ENCODE data around the gene BORCS6.
"Not testable (repeated sequence)": the region's sequence is repeated elsewhere in the genome, so short reads cannot be mapped to it uniquely, and the experiment has no call there.

The BORCS6 gene

GRCh38 chr17:8189711-8190477 is at the start of gene BORCS6:
Gene BORCS6 (minus strand): TSS chr17:8190180. CDS start chr17:8190140, 40 bp downstream.
- DNase-seq (ENCODE audit: low read depth in 2 of 2) = peak; percentile 85 to 90

GRCh38 chr17:8237886-8238285 is 47.9 kb upstream of the BORCS6 start:
- no peak for DNase-seq (ENCODE audit: low read depth in 2 of 2)

- DNase-seq (ENCODE audit: low read depth in 2 of 2) = no peak
Measured at GRCh38 chr17:8237175-8237574, 47.2 kb upstream of the BORCS6 start.

DNA sequence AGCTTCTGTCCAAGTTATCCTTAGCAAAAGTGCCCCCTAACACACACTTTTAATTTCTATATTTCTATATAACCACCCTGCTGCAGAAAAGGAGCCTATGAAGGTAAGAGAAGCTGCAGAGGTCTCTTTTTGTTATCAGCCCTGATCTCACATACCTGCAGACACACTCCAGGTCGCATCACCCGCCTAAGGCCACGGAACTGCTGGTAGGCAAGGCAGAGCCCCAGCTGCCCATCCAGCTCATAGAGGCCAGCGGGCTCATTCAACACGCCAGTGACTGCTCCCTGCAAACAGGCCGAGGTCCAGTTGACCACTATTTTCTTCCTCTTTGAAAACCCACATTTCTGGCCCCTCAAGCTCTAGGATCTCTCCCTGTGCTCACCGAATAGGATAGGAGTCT is 45.7 kb upstream of the BORCS6 start:
- DNase-seq (ENCODE audit: low read depth in 2 of 2) = no peak

DNA sequence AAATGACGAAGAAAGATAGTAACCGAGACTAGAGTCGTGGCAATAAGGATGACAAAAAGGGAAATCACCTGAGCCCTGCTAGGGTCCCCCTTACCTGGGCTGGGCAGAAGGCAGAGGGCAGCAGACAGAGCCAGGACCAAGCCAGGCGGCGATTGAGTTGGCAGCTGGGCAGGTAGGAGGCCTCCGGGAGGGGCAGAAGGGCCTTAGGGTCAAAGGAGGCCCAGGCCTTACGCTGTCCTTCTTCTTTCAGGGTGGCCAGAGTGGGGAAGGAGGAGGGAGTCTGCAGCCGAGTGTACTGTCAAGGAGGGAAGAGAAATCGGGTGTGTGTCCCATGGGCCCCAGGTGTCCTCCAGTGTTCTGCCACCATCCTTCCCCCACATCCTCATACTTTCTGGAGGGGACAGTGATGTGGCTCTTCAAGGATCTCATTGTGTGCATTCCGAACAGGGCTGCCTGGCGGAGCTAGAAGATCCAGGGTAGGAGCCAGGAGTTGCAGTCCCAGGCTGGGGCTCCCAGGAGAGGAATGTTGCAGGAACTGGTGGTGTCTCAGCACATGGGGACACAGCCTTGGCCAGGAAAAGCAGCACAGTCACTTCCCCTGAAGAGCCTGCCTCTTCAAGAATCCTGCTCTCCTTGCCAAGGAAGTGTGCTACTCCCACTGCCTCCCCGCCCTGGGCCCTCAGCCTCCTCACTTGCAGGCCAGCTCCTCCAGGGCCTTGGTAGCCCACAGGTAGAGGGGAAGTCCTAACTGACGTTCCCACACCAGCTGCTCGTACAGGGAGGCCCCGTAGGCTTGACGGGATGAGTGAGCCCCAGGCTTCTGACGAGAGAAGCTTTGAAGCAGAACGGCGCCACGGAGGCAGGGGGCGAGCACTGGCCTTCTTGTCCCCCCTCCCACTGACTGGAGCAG is 44.6 kb upstream of the BORCS6 start:
- no peak for DNase-seq (ENCODE audit: low read depth in 2 of 2)

DNA sequence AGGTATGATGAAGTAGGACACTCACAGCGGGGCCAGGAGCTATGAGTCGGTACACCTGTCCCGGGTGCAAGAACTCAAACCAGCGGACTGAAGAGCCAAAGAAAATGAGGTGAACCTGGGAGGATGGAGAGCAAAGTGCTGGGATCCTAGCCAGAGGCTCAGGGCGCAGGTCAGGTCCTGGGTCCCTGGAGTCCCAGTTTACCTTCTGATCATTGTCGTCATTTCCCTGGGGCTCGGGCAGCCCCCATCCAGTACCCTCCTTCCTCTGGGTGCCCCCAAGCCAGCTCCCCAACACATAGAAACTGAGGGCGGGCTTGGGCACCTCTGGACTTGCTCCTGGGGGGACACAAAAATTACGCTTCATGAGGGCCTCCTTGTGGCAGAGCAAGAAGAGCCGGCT is 41.7 kb upstream of the BORCS6 start:
- no peak for DNase-seq (ENCODE audit: low read depth in 2 of 2)

GRCh38 chr17:8227238-8227581 is 37.2 kb upstream of the BORCS6 start:
- no peak for DNase-seq (ENCODE audit: low read depth in 2 of 2)

- DNase-seq (ENCODE audit: low read depth in 2 of 2) = no peak
Measured at GRCh38 chr17:8226536-8227237, 36.7 kb upstream of the BORCS6 start.

DNA sequence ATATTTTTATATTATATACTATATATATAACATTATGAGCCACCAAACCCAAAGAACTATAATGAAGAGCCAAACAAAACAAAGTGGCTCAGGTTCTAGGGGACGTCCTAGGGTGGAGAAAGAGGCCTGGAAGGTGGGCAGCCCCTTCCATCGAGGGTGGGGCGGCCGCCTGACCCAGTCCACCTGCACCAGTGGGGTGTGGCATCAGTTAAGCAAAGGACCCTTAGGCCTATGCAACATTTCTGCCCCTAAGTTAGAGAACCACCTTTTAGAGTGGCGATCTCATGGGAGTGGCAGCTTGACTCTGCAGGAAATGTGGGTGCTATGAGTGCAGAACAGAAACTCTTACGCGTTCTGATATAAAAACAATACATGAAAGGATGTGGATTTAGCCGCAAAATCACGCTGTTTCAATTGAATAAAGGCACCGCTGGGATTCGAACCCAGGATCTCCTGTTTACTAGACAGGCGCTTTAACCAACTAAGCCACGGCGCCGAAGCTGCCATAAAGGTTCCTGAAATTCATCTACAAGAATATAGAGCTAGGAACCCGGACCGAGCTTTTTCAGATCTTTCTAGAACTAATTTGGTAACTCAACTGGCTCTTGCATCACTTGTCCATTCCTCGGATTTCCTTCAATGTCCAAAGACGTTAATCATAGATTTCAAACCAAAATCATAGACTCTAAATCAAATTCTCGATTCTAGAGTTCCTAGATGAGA is 36.0 kb upstream of the BORCS6 start:
- peak in 1 of 2 donors; percentile 21 for DNase-seq (ENCODE audit: low read depth in 2 of 2)

DNA sequence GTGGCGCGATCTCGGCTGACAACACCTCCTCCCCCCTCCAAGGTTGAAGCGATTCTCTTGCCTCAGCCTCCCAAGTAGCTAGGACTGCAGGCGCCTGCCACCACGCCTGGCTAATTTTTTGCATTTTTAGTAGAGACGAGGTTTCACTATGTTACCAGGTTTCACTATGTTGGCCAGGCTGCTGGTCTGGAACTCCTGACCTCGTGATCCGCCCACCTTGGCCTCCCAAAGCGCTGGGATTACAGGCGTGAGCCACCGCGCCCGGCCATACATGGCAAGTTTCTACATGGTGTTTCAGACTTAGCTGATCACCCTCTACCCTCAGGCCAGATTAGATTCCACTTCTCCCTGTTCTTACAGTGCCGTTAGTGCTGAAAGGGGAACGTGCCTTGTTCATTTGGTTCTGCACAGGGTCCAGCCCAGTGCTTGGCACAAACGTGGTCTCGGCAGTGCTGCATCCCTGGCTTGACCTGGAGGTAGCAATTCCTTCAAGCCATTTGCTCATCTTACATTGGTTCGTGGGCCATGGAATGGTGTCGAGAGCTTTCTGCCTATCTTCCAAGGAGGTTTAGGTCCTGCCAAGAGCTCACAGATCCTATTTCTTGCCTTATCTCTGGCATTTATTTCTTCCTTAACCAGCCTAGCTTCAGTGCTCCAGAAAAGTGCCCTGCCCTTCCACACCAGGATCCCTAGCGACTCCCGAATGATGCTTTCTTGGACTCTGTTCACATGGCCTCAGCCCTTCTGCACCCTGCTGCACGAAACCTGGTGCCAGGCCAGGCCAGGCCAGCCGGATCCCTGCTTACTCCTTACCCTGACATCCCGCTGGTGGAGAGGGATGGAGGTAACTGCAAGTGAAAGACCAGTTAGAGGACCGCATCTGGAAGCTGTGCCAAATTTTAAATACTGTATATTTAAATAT is 35.2 kb upstream of the BORCS6 start:
- no peak for DNase-seq (ENCODE audit: low read depth in 2 of 2)

GRCh38 chr17:8223356-8224126 is 33.6 kb upstream of the BORCS6 start:
- DNase-seq (ENCODE audit: low read depth in 2 of 2) = no peak

DNA sequence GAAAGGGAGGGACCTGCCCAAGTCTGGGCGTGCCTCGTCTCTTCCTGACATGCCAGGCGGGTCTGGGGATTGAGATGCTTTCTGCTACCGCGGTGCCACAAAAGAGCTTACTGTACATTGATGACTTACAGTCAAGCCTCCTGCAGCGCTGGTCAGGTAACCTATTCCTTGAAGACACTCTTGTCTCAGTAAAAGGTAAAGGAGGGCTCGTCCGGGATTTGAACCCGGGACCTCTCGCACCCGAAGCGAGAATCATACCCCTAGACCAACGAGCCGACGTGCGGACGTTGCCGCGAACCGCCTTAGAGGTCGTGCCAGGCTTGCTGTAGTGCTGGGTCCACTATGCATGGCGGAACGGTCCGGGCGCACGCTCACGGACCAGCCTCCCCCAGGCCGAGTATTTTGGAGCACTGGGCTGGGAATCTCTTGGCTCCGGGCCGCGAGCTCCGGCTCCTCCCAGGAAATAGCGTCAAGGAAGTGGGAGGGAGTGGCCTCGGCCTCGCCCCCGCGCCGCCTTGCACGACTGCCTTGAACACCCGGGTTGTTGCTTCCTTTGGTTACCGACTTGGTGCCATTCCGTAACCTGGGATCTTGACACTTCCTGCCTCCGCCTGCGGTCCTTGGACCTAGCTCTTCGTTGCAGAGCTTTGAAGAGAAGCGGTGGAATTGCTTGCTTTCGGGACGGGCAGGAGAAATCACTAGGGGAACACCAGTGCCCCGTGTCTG is 32.8 kb upstream of the BORCS6 start:
- DNase-seq (ENCODE audit: low read depth in 2 of 2) = peak; percentile 81 to 85

DNA sequence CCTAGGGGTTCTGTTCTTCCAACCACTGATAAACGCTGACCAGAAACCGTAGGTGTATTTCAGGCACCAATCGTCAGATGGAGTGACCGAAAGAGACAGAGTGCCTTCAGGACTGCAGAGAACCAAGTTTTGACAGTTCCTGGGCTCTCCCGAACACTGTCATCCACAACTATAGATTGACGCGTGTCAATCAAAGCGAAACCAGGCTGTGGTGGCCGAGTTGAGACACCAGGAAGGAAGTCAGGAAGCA is 32.3 kb upstream of the BORCS6 start:
- no peak for DNase-seq (ENCODE audit: low read depth in 2 of 2)

GRCh38 chr17:8221663-8222379 is 31.8 kb upstream of the BORCS6 start:
- peak; percentile 77 to 87 for DNase-seq (ENCODE audit: low read depth in 2 of 2)

GRCh38 chr17:8220783-8221662 is 31.0 kb upstream of the BORCS6 start:
- peak; percentile 68 to 79 for DNase-seq (ENCODE audit: low read depth in 2 of 2)

DNA sequence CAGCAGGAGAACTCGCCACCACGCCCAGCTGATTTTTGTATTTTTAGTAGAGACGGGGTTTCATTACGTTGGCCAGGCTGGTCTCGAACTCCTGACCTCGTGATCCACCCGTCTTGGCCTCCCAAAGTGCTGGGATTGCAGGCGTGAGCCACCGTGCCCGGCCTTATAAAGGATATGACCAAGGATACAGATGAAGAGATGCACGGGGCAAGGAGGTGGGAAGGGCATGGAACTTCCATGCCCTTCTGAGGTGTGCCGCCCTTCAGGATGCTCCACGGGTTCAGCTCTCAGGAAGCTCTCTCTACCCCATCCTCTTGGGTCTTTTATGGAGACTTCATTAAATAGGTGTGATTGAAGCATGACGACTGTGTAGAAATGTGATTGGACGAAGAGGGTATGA is 24.0 kb upstream of the BORCS6 start:
- not testable (repeated sequence) for DNase-seq (ENCODE audit: low read depth in 2 of 2)

- no peak for DNase-seq (ENCODE audit: low read depth in 2 of 2)
Measured at GRCh38 chr17:8212312-8213180, 22.6 kb upstream of the BORCS6 start.

Data from stimulated activated CD8-positive, alpha-beta memory T cell treated with anti-CD3 and anti-CD28 coated beads, Interleukin-7, amount 100 ng/mL, for 1 hour (primary cell).